Measurements from ENCODE around the gene MICU1.

The MICU1 gene

GRCh38 chr10:72417971-72418370 is 207.9 kb downstream of the MICU1 start:
- no peak overlapping the region for H3K4me2 ChIP-seq (ENCODE audit: low read length)
- TF ChIP-seq CTCF (IDR thresholded peaks at IDR 0.05; ENCODE audit: low read depth, low read length, poor library complexity, severe bottlenecking) = no peak
- TF ChIP-seq EZH2phosphoT487 (IDR thresholded peaks at IDR 0.05; ENCODE audit: borderline replicate concordance, low read length) = no peak
- no peaks in the 10 kb centered on the region for H3K79me2 ChIP-seq (ENCODE audit: control insufficient read depth, low read length)
- no peak overlapping the region for H3K4me3 ChIP-seq (ENCODE audit: low read length)
- H3K27me3 ChIP-seq (ENCODE audit: control insufficient read depth, low read length) = no peaks in the 10 kb centered on the region
- H4K20me1 ChIP-seq (ENCODE audit: control insufficient read depth, insufficient read depth, low read depth, low read length) = no peaks in the 10 kb centered on the region
- no peaks in the 10 kb centered on the region for H3K36me3 ChIP-seq (ENCODE audit: control insufficient read depth, low read length)
- no peak overlapping the region for H3K27ac ChIP-seq (ENCODE audit: low read depth, low read length)
- H3K9me2 ChIP-seq (replicated peaks; ENCODE audit: control insufficient read depth, low read length) = no peaks in the 10 kb centered on the region
- no peaks in the 10 kb centered on the region for H3K4me1 ChIP-seq (ENCODE audit: control insufficient read depth, low read length)
- H3K9me3 ChIP-seq (ENCODE audit: control insufficient read depth, insufficient read depth, low read length) = no peaks in the 10 kb centered on the region
- H3F3A ChIP-seq (ENCODE audit: control insufficient read depth, insufficient read depth) = no peaks in the 10 kb centered on the region

- Histone ChIP-seq H3K27ac (ENCODE audit: low read depth, low read length) (no peak overlapping the region), H3K79me2 (ENCODE audit: control insufficient read depth, low read length) (no peaks in the 10 kb centered on the region), H3F3A (ENCODE audit: control insufficient read depth, insufficient read depth) (no peaks in the 10 kb centered on the region), H3K27me3 (ENCODE audit: control insufficient read depth, low read length) (no peaks in the 10 kb centered on the region), H3K4me1 (ENCODE audit: control insufficient read depth, low read length) (no peaks in the 10 kb centered on the region), H3K4me2 (ENCODE audit: low read length) (no peak overlapping the region), H3K9me2 (replicated peaks; ENCODE audit: control insufficient read depth, low read length) (no peaks in the 10 kb centered on the region), H3K4me3 (ENCODE audit: low read length) (no peak overlapping the region), H3K36me3 (ENCODE audit: control insufficient read depth, low read length) (no peaks in the 10 kb centered on the region), H4K20me1 (ENCODE audit: control insufficient read depth, insufficient read depth, low read depth, low read length) (no peaks in the 10 kb centered on the region), H3K9me3 (ENCODE audit: control insufficient read depth, insufficient read depth, low read length) (no peaks in the 10 kb centered on the region)
- no peak for TF ChIP-seq CTCF (IDR thresholded peaks at IDR 0.05; ENCODE audit: low read depth, low read length, poor library complexity, severe bottlenecking)
Measured at GRCh38 chr10:72416661-72417060, 209.2 kb downstream of the MICU1 start.

GRCh38 chr10:72414642-72415041 is 211.2 kb downstream of the MICU1 start:
- Histone ChIP-seq H3K9me3 (ENCODE audit: control insufficient read depth, insufficient read depth, low read length) (no peaks in the 10 kb centered on the region), H3K4me3 (ENCODE audit: low read length) (no peak overlapping the region), H3K4me1 (ENCODE audit: control insufficient read depth, low read length) (no peaks in the 10 kb centered on the region), H3K27me3 (ENCODE audit: control insufficient read depth, low read length) (no peaks in the 10 kb centered on the region), H3K79me2 (ENCODE audit: control insufficient read depth, low read length) (no peaks in the 10 kb centered on the region), H3K4me2 (ENCODE audit: low read length) (no peak overlapping the region), H3K36me3 (ENCODE audit: control insufficient read depth, low read length) (no peaks in the 10 kb centered on the region), H4K20me1 (ENCODE audit: control insufficient read depth, insufficient read depth, low read depth, low read length) (no peaks in the 10 kb centered on the region), H3K9me2 (replicated peaks; ENCODE audit: control insufficient read depth, low read length) (no peaks in the 10 kb centered on the region), H3F3A (ENCODE audit: control insufficient read depth, insufficient read depth) (no peaks in the 10 kb centered on the region), H3K27ac (ENCODE audit: low read depth, low read length) (no peak overlapping the region)
- TF ChIP-seq EZH2phosphoT487 (IDR thresholded peaks at IDR 0.05; ENCODE audit: borderline replicate concordance, low read length) (no peak), CTCF (IDR thresholded peaks at IDR 0.05; ENCODE audit: low read depth, low read length, poor library complexity, severe bottlenecking) (no peak)

- TF ChIP-seq EZH2phosphoT487 (IDR thresholded peaks at IDR 0.05; ENCODE audit: borderline replicate concordance, low read length) = no peak
- no peak for TF ChIP-seq CTCF (IDR thresholded peaks at IDR 0.05; ENCODE audit: low read depth, low read length, poor library complexity, severe bottlenecking)
- H3K27ac ChIP-seq (ENCODE audit: low read depth, low read length) = no peak overlapping the region
- H3K9me3 ChIP-seq (ENCODE audit: control insufficient read depth, insufficient read depth, low read length) = no peaks in the 10 kb centered on the region
- H3K36me3 ChIP-seq (ENCODE audit: control insufficient read depth, low read length) = no peaks in the 10 kb centered on the region
- no peaks in the 10 kb centered on the region for H3K4me1 ChIP-seq (ENCODE audit: control insufficient read depth, low read length)
- H3F3A ChIP-seq (ENCODE audit: control insufficient read depth, insufficient read depth) = no peaks in the 10 kb centered on the region; the same call in 1 of the 2 replicates
- no peaks in the 10 kb centered on the region for H4K20me1 ChIP-seq (ENCODE audit: control insufficient read depth, insufficient read depth, low read depth, low read length)
- no peaks in the 10 kb centered on the region for H3K79me2 ChIP-seq (ENCODE audit: control insufficient read depth, low read length)
- no peaks in the 10 kb centered on the region for H3K27me3 ChIP-seq (ENCODE audit: control insufficient read depth, low read length)
- H3K9me2 ChIP-seq (replicated peaks; ENCODE audit: control insufficient read depth, low read length) = no peaks in the 10 kb centered on the region
- no peak overlapping the region for H3K4me3 ChIP-seq (ENCODE audit: low read length)
- H3K4me2 ChIP-seq (ENCODE audit: low read length) = no peak overlapping the region
Measured at GRCh38 chr10:72409167-72409566, 216.7 kb downstream of the MICU1 start.
